Astrocyte (in vitro differentiated cells and primary cell): ENCODE results near the gene EIF5A. TPM values are rescaled to one million over a fixed set of nuclear protein-coding genes. Genes with fewer than 3 reads are reported as not detected.

Experiments used
- DNase-seq: peaks from one replicate; pipeline ENCODE4 v3.0.0-alpha.2; 2010; ENCODE audit warnings: low read depth
- FAIRE-seq: peaks from 2 replicates; lab custom pipeline; 2011; peaks lifted over from hg19 to GRCh38; lab: Jason Lieb, UNC
- H2AFZ ChIP-seq: 2 replicates; pipeline ENCODE4 v1.6.0; 2012; ENCODE audit warnings: low read depth, low read length, inconsistent platforms
- H3K27ac ChIP-seq: 2 replicates; pipeline ENCODE4 v1.5.1; 2011; ENCODE audit warnings: low read depth, low read length, inconsistent platforms
- H3K27me3 ChIP-seq: 2 replicates; pipeline ENCODE4 v1.6.0; 2011; ENCODE audit warnings: low read length, inconsistent platforms; ENCODE audit not compliant: insufficient read depth
- H3K36me3 ChIP-seq: 2 replicates; pipeline ENCODE4 v1.5.1; 2011; ENCODE audit warnings: low read length, inconsistent platforms; ENCODE audit not compliant: insufficient read depth
- H3K4me1 ChIP-seq: 2 replicates; pipeline ENCODE4 v1.5.1; 2011; ENCODE audit warnings: low read length, inconsistent platforms; ENCODE audit not compliant: insufficient read depth
- H3K4me2 ChIP-seq: 2 replicates; pipeline ENCODE4 v1.6.0; 2012; ENCODE audit warnings: low read length, inconsistent platforms
- H3K4me3 ChIP-seq: 2 replicates; pipeline ENCODE4 v1.5.1; 2011; ENCODE audit warnings: low read depth, mild to moderate bottlenecking, low read length, inconsistent platforms; ENCODE audit not compliant: insufficient read depth
- H3K79me2 ChIP-seq: 2 replicates; pipeline ENCODE4 v1.6.0; 2012; ENCODE audit warnings: mild to moderate bottlenecking, low read length, inconsistent platforms; ENCODE audit not compliant: insufficient read depth
- H3K9ac ChIP-seq: 2 replicates; pipeline ENCODE4 v1.6.0; 2012; ENCODE audit warnings: mild to moderate bottlenecking, low read length, inconsistent platforms
- H3K9me3 ChIP-seq: 2 replicates; pipeline ENCODE4 v1.5.1; 2012; ENCODE audit warnings: low read depth, mild to moderate bottlenecking, low read length, inconsistent platforms; ENCODE audit not compliant: insufficient read depth
- H4K20me1 ChIP-seq: 2 replicates; pipeline ENCODE4 v1.6.0; 2012; ENCODE audit warnings: low read length, inconsistent platforms; ENCODE audit not compliant: insufficient read depth
- H3K27ac Mint-ChIP-seq: one replicate; pipeline ENCODE4 v1.8.0; 2021; ENCODE audit warnings: mild to moderate bottlenecking, mixed read lengths; ENCODE audit not compliant: unreplicated experiment
- H3K27me3 Mint-ChIP-seq: one replicate; pipeline ENCODE4 v1.8.0; 2021; ENCODE audit warnings: low read depth, mixed read lengths; ENCODE audit not compliant: unreplicated experiment
- H3K36me3 Mint-ChIP-seq: one replicate; pipeline ENCODE4 v1.8.0; 2021; ENCODE audit warnings: low read depth, mixed read lengths; ENCODE audit not compliant: unreplicated experiment
- H3K4me1 Mint-ChIP-seq: one replicate; pipeline ENCODE4 v1.8.0; 2021; ENCODE audit warnings: low read depth, mixed read lengths; ENCODE audit not compliant: unreplicated experiment
- H3K4me3 Mint-ChIP-seq: one replicate; pipeline ENCODE4 v1.8.0; 2021; ENCODE audit warnings: mild to moderate bottlenecking, moderate library complexity, mixed read lengths; ENCODE audit not compliant: unreplicated experiment
- H3K9me3 Mint-ChIP-seq: one replicate; pipeline ENCODE4 v1.8.0; 2021; ENCODE audit warnings: mild to moderate bottlenecking, mixed read lengths; ENCODE audit not compliant: unreplicated experiment
- EZH2 ChIP-seq: IDR thresholded peaks from 2 replicates; pipeline ENCODE4 v1.6.1; 2012; ENCODE audit warnings: mild to moderate bottlenecking, low read length, inconsistent platforms; ENCODE audit not compliant: insufficient read depth
- total RNA-seq: library from RNA; stranded (reverse); gene quantifications from 2 replicates; pipeline ENCODE4 v1.2.1, GENCODE V29; 2021
- TF ChIP-seq, protein P1 (sequence below): IDR thresholded peaks from 2 replicates; pipeline ENCODE4 v1.5.1; 2011; ENCODE audit warnings: low read depth, mild to moderate bottlenecking, inconsistent platforms, low read length, moderate library complexity; ENCODE audit not compliant: insufficient read depth

The EIF5A gene
- total RNA-seq, 1 donor from 2014 or later: 915 TPM

DNA sequence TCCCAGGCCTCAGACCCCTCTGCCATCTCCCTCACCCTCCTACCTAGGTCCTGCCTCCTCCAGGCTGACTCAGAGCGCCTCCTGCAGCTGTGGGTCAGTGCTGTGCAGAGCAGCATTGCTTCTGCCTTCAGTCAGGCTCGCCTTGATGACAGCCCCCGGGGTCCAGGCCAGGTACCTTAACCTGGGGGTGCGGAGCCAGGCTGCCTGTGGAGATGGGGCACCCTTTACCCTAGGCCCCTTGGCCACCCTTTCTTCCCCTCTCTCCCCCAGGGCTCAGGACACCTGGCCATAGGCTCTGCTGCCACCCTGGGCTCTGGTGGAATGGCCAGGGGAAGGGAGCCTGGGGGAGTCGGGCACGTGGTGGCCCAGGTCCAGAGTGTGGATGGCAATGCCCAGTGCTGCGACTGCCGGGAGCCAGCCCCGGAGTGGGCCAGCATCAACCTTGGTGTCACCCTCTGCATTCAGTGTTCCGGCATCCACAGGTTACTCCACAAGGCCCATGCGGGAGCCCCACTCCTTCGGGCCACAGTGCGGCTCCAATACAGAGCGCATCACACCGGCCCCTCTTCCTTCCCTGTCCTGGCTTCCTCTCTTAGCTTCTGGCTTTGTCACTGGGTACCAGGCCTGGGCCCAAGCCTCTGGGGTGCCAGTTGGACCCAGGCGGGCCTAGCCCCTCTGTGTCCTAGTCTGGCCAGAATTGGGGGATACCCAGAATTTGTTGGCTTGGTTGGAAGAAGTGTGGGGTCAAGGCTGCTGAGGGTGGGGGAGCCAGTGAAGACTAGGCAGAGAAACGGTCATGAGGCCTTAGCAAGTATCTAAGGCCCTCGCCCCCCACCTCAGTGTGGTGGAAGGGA, 39.6 kb downstream of the EIF5A start:
- H4K20me1 ChIP-seq: peaks cover 4% of the 10 kb centered on the region
- no peak for FAIRE-seq
- H3K4me1 ChIP-seq: peaks cover 6% of the 10 kb centered on the region
- peaks cover 3% of the 10 kb centered on the region for H3K27me3 Mint-ChIP-seq
- H3K36me3 Mint-ChIP-seq: no peaks in the 10 kb centered on the region
- TF ChIP-seq, protein P1, sequence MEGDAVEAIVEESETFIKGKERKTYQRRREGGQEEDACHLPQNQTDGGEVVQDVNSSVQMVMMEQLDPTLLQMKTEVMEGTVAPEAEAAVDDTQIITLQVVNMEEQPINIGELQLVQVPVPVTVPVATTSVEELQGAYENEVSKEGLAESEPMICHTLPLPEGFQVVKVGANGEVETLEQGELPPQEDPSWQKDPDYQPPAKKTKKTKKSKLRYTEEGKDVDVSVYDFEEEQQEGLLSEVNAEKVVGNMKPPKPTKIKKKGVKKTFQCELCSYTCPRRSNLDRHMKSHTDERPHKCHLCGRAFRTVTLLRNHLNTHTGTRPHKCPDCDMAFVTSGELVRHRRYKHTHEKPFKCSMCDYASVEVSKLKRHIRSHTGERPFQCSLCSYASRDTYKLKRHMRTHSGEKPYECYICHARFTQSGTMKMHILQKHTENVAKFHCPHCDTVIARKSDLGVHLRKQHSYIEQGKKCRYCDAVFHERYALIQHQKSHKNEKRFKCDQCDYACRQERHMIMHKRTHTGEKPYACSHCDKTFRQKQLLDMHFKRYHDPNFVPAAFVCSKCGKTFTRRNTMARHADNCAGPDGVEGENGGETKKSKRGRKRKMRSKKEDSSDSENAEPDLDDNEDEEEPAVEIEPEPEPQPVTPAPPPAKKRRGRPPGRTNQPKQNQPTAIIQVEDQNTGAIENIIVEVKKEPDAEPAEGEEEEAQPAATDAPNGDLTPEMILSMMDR: no peak
- no peak for TF ChIP-seq EZH2
- H2AFZ ChIP-seq: no peak overlapping the region
- H3K9ac ChIP-seq: no peak overlapping the region
- no peak for DNase-seq
- H3K4me1 Mint-ChIP-seq: peaks cover 7% of the 10 kb centered on the region
- no peak overlapping the region for H3K27ac ChIP-seq
- no peak overlapping the region for H3K27ac Mint-ChIP-seq
- no peaks in the 10 kb centered on the region for H3K9me3 ChIP-seq
- H3K36me3 ChIP-seq: no peaks in the 10 kb centered on the region
- no peak overlapping the region for H3K4me3 Mint-ChIP-seq
- H3K4me2 ChIP-seq: no peak overlapping the region
- no peak overlapping the region for H3K4me3 ChIP-seq
- H3K79me2 ChIP-seq: peaks cover 7% of the 10 kb centered on the region
- H3K9me3 Mint-ChIP-seq: no peaks in the 10 kb centered on the region
- no peaks in the 10 kb centered on the region for H3K27me3 ChIP-seq

- no peaks in the 10 kb centered on the region for H3K27me3 ChIP-seq
- peaks cover 13% of the 10 kb centered on the region for H3K4me1 ChIP-seq
- peaks cover 15% of the 10 kb centered on the region for H3K79me2 ChIP-seq
- H3K27me3 Mint-ChIP-seq: no peaks in the 10 kb centered on the region
- no peaks in the 10 kb centered on the region for H3K36me3 ChIP-seq
- H3K36me3 Mint-ChIP-seq: no peaks in the 10 kb centered on the region
- peaks cover 7% of the 10 kb centered on the region for H3K4me1 Mint-ChIP-seq
- peaks cover 4% of the 10 kb centered on the region for H4K20me1 ChIP-seq
- DNase-seq: no peak
- H3K27ac ChIP-seq: no peak overlapping the region
- H2AFZ ChIP-seq: no peak overlapping the region
- FAIRE-seq: no peak
- H3K27ac Mint-ChIP-seq: peak overlapping the region; percentile 12
- no peak overlapping the region for H3K9ac ChIP-seq
- no peak overlapping the region for H3K4me2 ChIP-seq
- H3K9me3 Mint-ChIP-seq: no peaks in the 10 kb centered on the region
- H3K4me3 ChIP-seq: no peak overlapping the region
- TF ChIP-seq EZH2: no peak
- TF ChIP-seq, protein P1: no peak
- no peaks in the 10 kb centered on the region for H3K9me3 ChIP-seq
- peak overlapping the region; percentile 29 for H3K4me3 Mint-ChIP-seq
These were observed 40.4 kb downstream of the EIF5A start for GRCh38 chr17:7347630-7348477.
